AG10803 (cell line): ENCODE data around the gene TIMM44.
"Not testable (repeated sequence)": the region's sequence is repeated elsewhere in the genome, so short reads cannot be mapped to it uniquely, and the experiment has no call there.

ENCODE experiments used
- DNase-seq: peaks from one replicate; pipeline ENCODE4 v3.0.0; 2010; ENCODE audit warnings: low read depth
- H3K4me3 ChIP-seq: 2 replicates; pipeline ENCODE4 v1.5.1; 2011; ENCODE audit warnings: mild to moderate bottlenecking, low read length, control low read depth
- TF ChIP-seq, protein P1 (sequence below): conservative IDR thresholded peaks from 2 replicates; pipeline ENCODE4 v1.5.1; 2011; ENCODE audit warnings: mild to moderate bottlenecking, low read length, control low read depth, inconsistent platforms

TIMM44 gene

DNA sequence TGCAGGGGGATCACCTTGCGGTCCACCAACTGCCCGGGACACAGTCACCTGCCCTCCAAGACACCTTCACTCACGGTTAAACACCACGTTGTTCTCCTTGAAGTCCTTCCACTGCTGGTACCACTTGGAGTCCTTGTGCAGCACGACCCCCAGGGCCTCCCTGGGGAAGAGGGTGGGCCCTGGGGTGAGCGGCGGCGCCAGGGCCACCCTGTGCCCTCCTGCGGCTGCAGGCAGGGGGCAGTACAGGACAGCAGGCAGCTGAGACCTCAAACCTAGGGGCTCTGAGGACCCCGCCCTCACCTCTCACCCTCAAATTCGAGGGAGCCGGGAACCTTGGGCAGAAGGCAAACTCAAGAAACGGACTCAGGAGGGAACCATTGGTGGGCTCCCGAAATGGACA, 10.1 kb downstream of the TIMM44 start:
- DNase-seq, result no peak
- TF ChIP-seq, protein P1, sequence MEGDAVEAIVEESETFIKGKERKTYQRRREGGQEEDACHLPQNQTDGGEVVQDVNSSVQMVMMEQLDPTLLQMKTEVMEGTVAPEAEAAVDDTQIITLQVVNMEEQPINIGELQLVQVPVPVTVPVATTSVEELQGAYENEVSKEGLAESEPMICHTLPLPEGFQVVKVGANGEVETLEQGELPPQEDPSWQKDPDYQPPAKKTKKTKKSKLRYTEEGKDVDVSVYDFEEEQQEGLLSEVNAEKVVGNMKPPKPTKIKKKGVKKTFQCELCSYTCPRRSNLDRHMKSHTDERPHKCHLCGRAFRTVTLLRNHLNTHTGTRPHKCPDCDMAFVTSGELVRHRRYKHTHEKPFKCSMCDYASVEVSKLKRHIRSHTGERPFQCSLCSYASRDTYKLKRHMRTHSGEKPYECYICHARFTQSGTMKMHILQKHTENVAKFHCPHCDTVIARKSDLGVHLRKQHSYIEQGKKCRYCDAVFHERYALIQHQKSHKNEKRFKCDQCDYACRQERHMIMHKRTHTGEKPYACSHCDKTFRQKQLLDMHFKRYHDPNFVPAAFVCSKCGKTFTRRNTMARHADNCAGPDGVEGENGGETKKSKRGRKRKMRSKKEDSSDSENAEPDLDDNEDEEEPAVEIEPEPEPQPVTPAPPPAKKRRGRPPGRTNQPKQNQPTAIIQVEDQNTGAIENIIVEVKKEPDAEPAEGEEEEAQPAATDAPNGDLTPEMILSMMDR, result 0 out of 2 replicates have a peak, but pooled peaks have one; percentile 7

DNA sequence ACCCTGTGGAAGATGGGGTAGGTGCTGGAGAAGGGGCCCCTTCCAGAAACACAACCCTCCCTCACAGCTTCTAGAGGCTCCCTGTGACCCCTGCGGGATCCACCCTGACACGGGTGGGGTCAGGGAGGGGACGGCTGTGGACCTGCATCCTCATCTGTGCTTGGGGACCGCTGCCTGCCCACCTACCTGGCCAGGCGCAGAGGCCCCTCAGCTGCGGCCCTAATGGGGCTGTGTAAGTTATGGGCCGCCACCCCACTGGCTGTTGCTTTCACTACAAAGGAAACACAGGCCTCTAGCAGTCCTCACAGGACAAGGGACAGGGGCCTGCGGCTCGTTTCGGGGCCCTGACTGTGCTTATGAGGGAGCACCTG, 10.6 kb downstream of the TIMM44 start:
- no peak for DNase-seq
- no peak overlapping the region for H3K4me3 ChIP-seq
- TF ChIP-seq, protein P1, result no peak

More for the DNA sequence above, 10.1 kb downstream of the TIMM44 start:
- no peak overlapping the region for H3K4me3 ChIP-seq

DNA sequence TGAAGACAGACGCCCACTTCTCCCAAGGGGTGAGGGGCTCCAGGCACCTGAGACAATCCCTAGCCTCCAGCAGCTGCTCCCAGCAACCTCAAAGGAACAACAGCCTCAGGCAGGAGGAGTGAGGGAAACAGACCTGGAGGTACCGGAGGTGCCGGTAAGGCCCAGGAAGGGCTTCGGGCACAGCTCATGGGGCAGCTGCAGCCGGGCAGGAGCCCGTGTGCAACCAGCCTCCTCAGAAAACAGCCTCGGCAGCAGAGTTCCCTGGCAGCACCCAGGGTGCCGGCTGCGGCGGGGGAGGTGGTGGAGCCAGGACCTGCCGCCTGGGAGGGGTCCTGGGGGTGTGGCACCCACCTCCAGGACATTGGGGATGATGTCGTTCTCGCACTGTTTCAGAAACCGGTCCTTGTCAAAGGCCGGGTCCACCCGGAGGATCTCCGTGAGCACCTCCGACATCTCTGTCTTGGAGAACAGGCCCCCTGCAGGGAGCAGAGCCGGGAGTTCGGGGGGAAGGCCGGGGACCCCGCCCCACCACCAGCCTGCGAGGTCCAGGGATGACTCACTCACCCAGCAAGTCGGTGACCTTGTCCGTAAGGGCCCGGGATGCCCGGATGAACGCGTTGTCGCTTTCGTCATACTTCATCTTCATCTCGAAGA, 11.1 kb downstream of the TIMM44 start:
- no peak overlapping the region for H3K4me3 ChIP-seq
- DNase-seq, result no peak
- TF ChIP-seq, protein P1, result no peak

DNA sequence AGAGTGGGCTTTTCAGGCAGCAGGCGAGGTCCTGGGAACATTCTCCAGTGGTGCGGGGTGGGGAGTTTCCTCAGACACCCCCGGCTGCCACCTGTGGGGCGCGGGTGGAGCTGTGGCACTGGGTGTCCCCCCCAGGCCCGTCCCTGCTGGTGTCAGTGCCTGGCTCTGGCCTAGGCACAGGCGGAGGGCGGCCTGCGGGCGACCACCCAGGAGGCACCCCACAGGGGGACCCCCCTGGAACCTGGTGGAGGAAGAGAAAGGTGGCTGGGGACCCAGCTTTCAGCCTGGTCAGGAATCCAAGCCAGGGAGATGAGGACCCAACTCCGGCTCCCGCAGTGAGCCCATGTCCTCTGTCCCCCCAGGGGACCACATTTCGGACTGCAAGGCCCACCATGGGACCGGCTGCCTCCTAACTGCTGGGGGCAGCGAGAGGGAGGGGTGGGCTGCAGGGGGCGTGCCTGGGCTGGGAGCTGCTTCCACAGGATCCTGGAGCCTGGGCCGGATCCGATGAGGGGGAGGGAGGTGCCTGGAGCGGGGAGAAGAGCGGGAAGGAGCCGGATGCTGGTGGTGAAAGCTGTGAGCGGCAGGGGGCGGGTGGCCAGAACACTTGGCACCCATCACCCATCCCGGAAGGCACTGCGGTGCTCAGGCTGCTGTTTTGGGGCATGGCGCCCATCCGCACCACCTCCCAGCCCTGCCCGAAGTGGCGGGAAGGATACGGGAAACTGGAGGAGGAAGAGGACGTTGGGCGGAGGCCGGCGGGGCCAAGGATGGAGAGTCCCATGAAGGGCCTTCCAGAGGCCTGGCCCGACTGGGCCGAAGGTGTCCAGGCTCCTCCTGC, 12.0 kb downstream of the TIMM44 start:
- TF ChIP-seq, protein P1, result no peak
- H3K4me3 ChIP-seq, result no peak overlapping the region
- no peak for DNase-seq

DNA sequence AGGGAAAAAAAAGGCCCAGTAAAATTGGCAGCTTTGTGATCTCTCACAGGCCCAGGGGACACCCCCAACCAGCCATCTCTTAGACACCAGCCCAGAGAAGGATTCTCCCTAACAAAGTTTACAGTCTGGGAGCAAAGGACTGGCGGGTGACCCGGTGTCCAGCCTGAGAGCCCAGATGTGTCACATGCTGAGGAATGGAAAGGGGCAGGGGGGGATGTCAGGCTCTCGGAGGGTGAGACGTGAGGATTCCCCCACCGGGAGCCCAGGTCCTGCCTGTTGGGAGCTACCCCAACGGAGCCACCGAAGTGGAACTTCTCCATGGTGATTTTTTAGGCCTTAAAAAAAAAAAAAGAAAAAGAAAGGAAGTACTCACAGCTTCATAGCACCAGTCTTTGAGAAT, 12.7 kb downstream of the TIMM44 start:
- TF ChIP-seq, protein P1, result no peak
- DNase-seq, result no peak
- H3K4me3 ChIP-seq, result no peak overlapping the region

DNA sequence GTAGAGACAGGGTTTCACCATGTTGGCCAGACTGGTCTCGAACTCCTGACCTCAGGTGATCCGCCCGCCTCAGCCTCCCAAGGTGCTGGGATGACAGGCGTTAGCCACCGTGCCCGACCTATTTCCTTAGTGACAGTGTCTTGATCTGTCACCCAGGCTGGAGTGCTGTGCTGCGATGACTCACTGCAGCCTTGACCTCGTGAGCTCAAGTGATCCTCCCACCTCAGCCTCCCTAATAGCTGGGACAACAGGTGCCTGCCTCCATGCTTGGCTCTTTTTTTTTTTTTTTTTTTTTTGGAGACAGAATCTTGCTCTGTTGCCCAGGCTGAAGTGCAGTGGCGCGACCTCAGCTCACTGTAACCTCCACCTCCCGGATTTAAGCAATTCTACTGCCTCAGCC, 13.4 kb downstream of the TIMM44 start:
- not testable (repeated sequence) for DNase-seq, H3K4me3 ChIP-seq

DNA sequence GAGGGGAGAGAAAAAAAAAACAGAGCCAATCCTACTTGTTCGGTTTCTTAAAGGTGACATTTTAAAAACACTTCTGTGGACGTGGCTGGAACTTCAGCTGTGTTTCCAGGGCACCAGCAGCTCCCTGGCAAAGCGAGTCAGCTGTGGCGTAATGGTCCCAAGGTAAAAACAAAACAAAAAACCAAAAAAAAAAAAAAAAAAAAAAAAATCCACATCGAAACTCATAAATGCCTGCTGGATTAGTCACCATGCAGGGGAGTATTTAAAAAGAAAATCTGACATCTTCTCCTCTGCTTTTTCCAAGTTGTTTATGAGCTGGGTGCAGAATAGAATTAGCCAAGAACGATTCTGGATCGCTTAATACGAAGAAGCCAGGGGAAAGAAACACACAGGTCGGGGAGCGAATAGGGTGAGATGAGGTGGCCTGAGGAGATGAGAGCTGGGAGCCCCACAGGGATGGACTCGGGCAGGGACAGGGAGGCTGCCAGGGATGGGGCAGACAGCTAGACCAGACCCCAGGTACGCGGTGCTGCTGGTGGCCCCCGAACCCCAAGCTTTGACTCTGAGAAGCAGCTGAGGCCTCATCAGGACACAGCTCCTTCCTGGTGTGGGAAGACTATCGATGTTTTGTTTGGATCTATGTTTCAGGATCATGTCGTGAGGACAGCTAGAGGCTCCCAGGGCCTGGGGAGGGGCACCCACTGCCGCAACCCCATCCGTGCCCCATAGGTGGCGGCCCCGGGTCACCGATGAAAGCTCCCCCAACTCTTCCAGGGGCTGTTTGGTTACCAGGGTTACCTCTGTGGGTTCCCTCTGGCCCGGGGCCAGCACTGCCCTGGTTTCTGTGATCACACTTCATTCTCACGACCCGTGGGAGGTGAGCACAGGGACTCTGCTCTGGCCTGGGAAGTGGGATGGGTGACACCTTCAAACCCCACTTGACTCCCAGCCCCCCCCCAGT, 14.4 kb downstream of the TIMM44 start:
- H3K4me3 ChIP-seq, result no peak overlapping the region
- TF ChIP-seq, protein P1, result peak; percentile 42
- DNase-seq, result peak; percentile 89
